H1 (cell line): ENCODE results near the gene ENPP6. TPM values are rescaled to one million over a fixed set of nuclear protein-coding genes. Genes with fewer than 3 reads are reported as not detected.

ENCODE experiments used
- CTCF ChIA-PET: fragments of 300-600 bp; sonication (Branson Sonifier 250); formaldehyde crosslinking; loops from one replicate; lab custom pipeline; 2021; ENCODE audit not compliant: partially characterized antibody; lab: Charles Lee
- POLR2A ChIA-PET: fragments of 300-600 bp; sonication (Branson Sonifier 250); formaldehyde crosslinking; loops from one replicate; lab custom pipeline; 2021; ENCODE audit warnings: inconsistent platforms; ENCODE audit not compliant: partially characterized antibody; lab: Charles Lee
- DNase-seq, 2 experiments: peaks; one replicate each; pipeline versions ENCODE4 v3.0.0 to v3.0.0-alpha.2; 2010 to 2022; ENCODE audit warnings: low spot score in 2 of 2, low read depth in 1 of 2, mixed read lengths in 1 of 2
- FAIRE-seq: peaks from 2 replicates; lab custom pipeline; 2011; peaks lifted over from hg19 to GRCh38; lab: Jason Lieb, UNC
- H2AFZ ChIP-seq: 2 replicates; pipeline ENCODE4 v1.8.1; 2012; ENCODE audit warnings: low read length, inconsistent platforms
- H2AK5ac ChIP-seq: 2 replicates; pipeline ENCODE4 v1.6.1; 2013; ENCODE audit warnings: low read depth, low read length
- H2BK120ac ChIP-seq: replicated peaks from 2 replicates; pipeline ENCODE3; 2013; ENCODE audit warnings: low read depth, low read length, inconsistent platforms
- H2BK12ac ChIP-seq: 2 replicates; pipeline ENCODE4 v1.6.1; 2013; ENCODE audit warnings: low read depth, low read length
- H2BK15ac ChIP-seq: 2 replicates; pipeline ENCODE4 v1.6.1; 2013; ENCODE audit warnings: low read length
- H2BK20ac ChIP-seq: 2 replicates; pipeline ENCODE4 v1.6.1; 2013; ENCODE audit warnings: low read length
- H2BK5ac ChIP-seq: 2 replicates; pipeline ENCODE4 v1.6.1; 2013; ENCODE audit warnings: low read depth, low read length
- H3K14ac ChIP-seq: 2 replicates; pipeline ENCODE4 v1.6.1; 2013; ENCODE audit warnings: inconsistent platforms; ENCODE audit not compliant: insufficient read length
- H3K18ac ChIP-seq: 2 replicates; pipeline ENCODE4 v1.6.1; 2013; ENCODE audit warnings: low read length; ENCODE audit errors: extremely low read depth
- H3K23ac ChIP-seq: 2 replicates; pipeline ENCODE4 v1.6.1; 2013; ENCODE audit warnings: inconsistent platforms; ENCODE audit not compliant: insufficient read length
- H3K23me2 ChIP-seq: 2 replicates; pipeline ENCODE4 v1.6.1; 2013; ENCODE audit warnings: low read depth, low read length
- H3K27ac ChIP-seq: 2 replicates; pipeline ENCODE4 v1.6.1; 2011; ENCODE audit warnings: low read depth, low read length, inconsistent platforms
- H3K27me3 ChIP-seq, 4 experiments: replicated peaks in 1 of 4; 1 replicate in 1 of 4; 2 replicates in 3 of 4; pipeline versions ENCODE4 v1.6.1 to v1.8.1; 2011 to 2013; ENCODE audit warnings: low read length in 3 of 4, mild to moderate bottlenecking in 3 of 4, inconsistent platforms in 2 of 4, mixed read lengths in 2 of 4, moderate library complexity in 1 of 4; ENCODE audit not compliant: control insufficient read depth in 3 of 4, insufficient read depth in 3 of 4; ENCODE audit errors: extremely low read depth in 1 of 4
- H3K36me3 ChIP-seq, 4 experiments: 2 replicates each; pipeline versions ENCODE4 v1.6.1 to v1.8.1; 2011 to 2013; ENCODE audit warnings: mild to moderate bottlenecking in 4 of 4, low read length in 3 of 4, moderate library complexity in 2 of 4, control low read depth in 1 of 4, inconsistent platforms in 1 of 4; ENCODE audit not compliant: insufficient read depth in 4 of 4, control insufficient read depth in 2 of 4
- H3K4ac ChIP-seq: replicated peaks from 2 replicates; pipeline ENCODE3; 2013; ENCODE audit warnings: low read length, low read depth, mixed read lengths, inconsistent platforms; ENCODE audit not compliant: insufficient read length
- H3K4me1 ChIP-seq, 4 experiments: replicated peaks in 1 of 4; 1 replicate in 1 of 4; 2 replicates in 3 of 4; pipeline versions ENCODE4 v1.6.1 to v1.8.1; 2011 to 2013; ENCODE audit warnings: low read length in 3 of 4, inconsistent platforms in 2 of 4, mixed read lengths in 1 of 4; ENCODE audit not compliant: insufficient read depth in 4 of 4, control insufficient read depth in 3 of 4
- H3K4me2 ChIP-seq, 2 experiments: 2 replicates each; pipeline versions ENCODE4 v1.6.1 to v1.8.1; 2011 to 2013; ENCODE audit warnings: low read depth in 2 of 2, low read length in 2 of 2, control low read depth in 1 of 2, inconsistent platforms in 1 of 2, mild to moderate bottlenecking in 1 of 2; ENCODE audit not compliant: insufficient read depth in 1 of 2
- H3K4me3 ChIP-seq, 4 experiments: fragments of 200-600, 300-600 bp in 1 of 4; sonication (generic), shearing (Covaris generic), sonication (Bioruptor Twin) in 1 of 4; 2 replicates each; pipeline versions ENCODE4 v1.5.1 to v1.8.1; 2011 to 2016; ENCODE audit warnings: low read length in 4 of 4, low read depth in 3 of 4, control low read depth in 2 of 4, inconsistent platforms in 2 of 4, mild to moderate bottlenecking in 2 of 4, mixed read lengths in 1 of 4, moderate library complexity in 1 of 4; ENCODE audit not compliant: insufficient read depth in 2 of 4; ENCODE audit errors: extremely low read depth in 1 of 4
- H3K56ac ChIP-seq: replicated peaks from 2 replicates; pipeline ENCODE3; 2013; ENCODE audit warnings: low read depth, mild to moderate bottlenecking, mixed read lengths, low read length, inconsistent platforms; ENCODE audit not compliant: insufficient read length
- H3K79me1 ChIP-seq: 2 replicates; pipeline ENCODE4 v1.6.1; 2013; ENCODE audit warnings: low read depth, low read length, control low read depth
- H3K79me2 ChIP-seq, 2 experiments: 2 replicates each; pipeline versions ENCODE4 v1.6.1 to v1.8.1; 2012 to 2013; ENCODE audit warnings: low read length in 2 of 2, mild to moderate bottlenecking in 2 of 2, inconsistent platforms in 1 of 2; ENCODE audit not compliant: insufficient read depth in 2 of 2, control insufficient read depth in 1 of 2
- H3K9ac ChIP-seq, 4 experiments: replicated peaks in 1 of 4; 1 replicate in 1 of 4; 2 replicates in 3 of 4; pipeline versions ENCODE4 v1.6.1 to v1.8.1; 2011 to 2013; ENCODE audit warnings: low read depth in 3 of 4, low read length in 3 of 4, control low read depth in 2 of 4, mild to moderate bottlenecking in 2 of 4, moderate library complexity in 2 of 4, inconsistent platforms in 1 of 4; ENCODE audit errors: extremely low read depth in 1 of 4
- H3K9me3 ChIP-seq, 2 experiments: 2 replicates each; pipeline versions ENCODE4 v1.6.1 to v1.8.1; 2012 to 2013; ENCODE audit warnings: mild to moderate bottlenecking in 2 of 2, moderate library complexity in 2 of 2, control low read depth in 1 of 2, inconsistent platforms in 1 of 2, low read depth in 1 of 2, low read length in 1 of 2, mixed read lengths in 1 of 2; ENCODE audit not compliant: insufficient read depth in 2 of 2
- H4K20me1 ChIP-seq, 2 experiments: replicated peaks in 1 of 2; 2 replicates each; pipeline versions ENCODE3 to v1.8.1; 2011 to 2013; ENCODE audit warnings: inconsistent platforms in 2 of 2, low read length in 2 of 2, mild to moderate bottlenecking in 1 of 2; ENCODE audit not compliant: insufficient read depth in 2 of 2, control insufficient read depth in 1 of 2
- H4K5ac ChIP-seq: 2 replicates; pipeline ENCODE4 v1.6.1; 2013; ENCODE audit warnings: low read length, low read depth, mixed read lengths, inconsistent platforms; ENCODE audit not compliant: insufficient read length
- H4K8ac ChIP-seq: 2 replicates; pipeline ENCODE4 v1.8.0; 2013; ENCODE audit warnings: mild to moderate bottlenecking, moderate library complexity, low read length, inconsistent platforms; ENCODE audit not compliant: insufficient read depth; ENCODE audit errors: extremely low read depth
- H4K91ac ChIP-seq: replicated peaks from 2 replicates; pipeline ENCODE3; 2013; ENCODE audit warnings: low read length, mixed read lengths, inconsistent platforms; ENCODE audit not compliant: insufficient read length
- HDAC6 ChIP-seq: IDR thresholded peaks from one replicate; pipeline ENCODE4 v1.7.1; 2012; ENCODE audit warnings: low read depth, mild to moderate bottlenecking, inconsistent platforms, low read length, moderate library complexity
- WGBS, 2 experiments: shearing (Covaris generic) in 1 of 2; methylation state at CpG; one replicate each; pipeline versions ENCODE4 v1.1.6 to v1.1.7; 2013 to 2015; ENCODE audit warnings: low lambda C conversion rate in 2 of 2, mixed read lengths in 2 of 2, inconsistent platforms in 1 of 2, low coverage in 1 of 2, missing lambda C conversion rate in 1 of 2; ENCODE audit not compliant: insufficient replicate concordance in 2 of 2, insufficient coverage in 1 of 2, insufficient read length in 1 of 2; ENCODE audit errors: extremely low coverage in 1 of 2, missing lambda C conversion rate in 1 of 2; 5-methylcytosine and 5-hydroxymethylcytosine counted together
- polyA plus RNA-seq, 7 experiments: library from polyadenylated mRNA; depleted of rRNA in 3 of 7; stranded (reverse) in 5 of 7; unstranded in 2 of 7; fragments of >200 nt in 5 of 7; fragments of 200-250 nt in 2 of 7; gene quantifications; 1 replicate in 5 of 7; 2 replicates in 1 of 7; 4 replicates in 1 of 7; pipeline versions ENCODE4 v1.2.1 to v1.2.3, GENCODE V29; 2011 to 2013; ENCODE audit warnings: missing spikeins in 2 of 7, mixed read lengths in 2 of 7
- total RNA-seq: library from RNA; stranded (reverse); fragmentation: NEBNext Ultra II Directional; extraction: Animal tissue kit (Norgen Biotek cat#: 25700); gene quantifications from 2 replicates; pipeline ENCODE4 v1.2.1, GENCODE V29; 2021

ENPP6 gene
- total and polyA plus RNA-seq, 2 of the 8 experiments (the other 6 are each of a cell fraction or from before 2014, with no cell fraction given): 0.11 to 0.20 TPM

DNA sequence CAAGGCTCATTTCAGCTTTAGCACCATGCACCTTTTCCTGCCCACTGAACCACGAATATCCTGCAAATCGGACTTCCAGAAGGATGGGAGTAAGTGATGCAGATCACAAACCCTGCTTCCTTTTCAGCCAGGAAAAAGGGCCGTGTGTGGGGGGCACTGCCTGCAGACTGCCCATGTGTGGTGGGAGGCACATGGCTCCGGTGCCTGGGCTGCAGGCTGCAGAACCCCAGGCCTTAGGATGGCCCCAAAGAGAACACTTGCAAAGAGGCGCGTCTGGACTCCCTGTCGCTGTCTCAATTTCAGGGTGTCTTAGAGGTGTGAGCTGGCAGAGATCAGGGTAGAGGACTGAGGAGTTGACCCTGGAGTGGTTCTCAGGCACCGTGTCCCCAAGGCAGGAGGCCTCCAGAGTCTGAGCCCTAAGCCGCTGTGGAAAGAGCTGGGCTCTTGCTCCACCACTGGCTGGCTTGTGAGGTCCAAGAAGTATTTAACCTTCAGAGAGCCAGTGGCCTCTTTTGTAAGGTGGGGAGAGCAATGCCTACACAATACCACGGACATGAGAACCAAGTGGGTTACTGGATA is 97.0 kb downstream of the ENPP6 start:
- 83% methylated on average over 9 of the region's 10 CpGs; no CpG with 5 or more reads in 1 of the 2 experiments for whole genome bisulfite sequencing, 2 experiments
- H4K5ac ChIP-seq: no peak overlapping the region
- no peaks in the 10 kb centered on the region for H3K36me3 ChIP-seq
- TF ChIP-seq HDAC6: no peak

More for the DNA sequence above, 97.0 kb downstream of the ENPP6 start:
- no peaks in the 10 kb centered on the region; a peak in 1 of 7 replicates for H3K27me3 ChIP-seq
- no peak overlapping the region for H3K18ac ChIP-seq
- H2BK20ac ChIP-seq: no peak overlapping the region
- H2BK120ac ChIP-seq: no peak overlapping the region
- H2BK5ac ChIP-seq: no peak overlapping the region
- H3K4me1 ChIP-seq: no peaks in the 10 kb centered on the region
- ChIA-PET POLR2A (no interaction called here), CTCF (interaction anchor here (1.5 to 3.0 kb wide), 3 partner anchors 20 to 44 kb away, joined by 3 to 20 read pairs (median 6); no protein-coding TSS in a partner anchor)
- no peaks in the 10 kb centered on the region for H3K9me3 ChIP-seq
- no peak overlapping the region for H2BK12ac ChIP-seq
- H3K4me3 ChIP-seq: no peak overlapping the region
- DNase-seq (no peak), FAIRE-seq (no peak)
- H3K4ac ChIP-seq: no peak overlapping the region
- H3K4me2 ChIP-seq: no peak overlapping the region
- H4K91ac ChIP-seq: no peak overlapping the region
- H3K27ac ChIP-seq: no peak overlapping the region
- no peaks in the 10 kb centered on the region for H3K79me1 ChIP-seq
- H2AFZ ChIP-seq: no peak overlapping the region
- no peak overlapping the region for H3K56ac ChIP-seq
- no peak overlapping the region for H2BK15ac ChIP-seq
- no peak overlapping the region for H2AK5ac ChIP-seq
- H3K9ac ChIP-seq: no peak overlapping the region
- no peaks in the 10 kb centered on the region for H4K20me1 ChIP-seq
- H3K79me2 ChIP-seq: no peaks in the 10 kb centered on the region
- no peak overlapping the region for H3K23ac ChIP-seq
- H4K8ac ChIP-seq: no peak overlapping the region
- H3K14ac ChIP-seq: no peak overlapping the region
- H3K23me2 ChIP-seq: no peaks in the 10 kb centered on the region
